GM18867 (cell line): Measurements from ENCODE around the gene POP4.
"Not testable (repeated sequence)": the region's sequence is repeated elsewhere in the genome, so short reads cannot be mapped to it uniquely, and the experiment has no call there.

Source experiments
- ATAC-seq: cut with Tn5 transposase; IDR thresholded peaks from one replicate; pipeline ENCODE4 v1.9.1; 2021; ENCODE audit warnings: mild to moderate bottlenecking, moderate library complexity; ENCODE audit not compliant: unreplicated experiment

The POP4 gene

DNA sequence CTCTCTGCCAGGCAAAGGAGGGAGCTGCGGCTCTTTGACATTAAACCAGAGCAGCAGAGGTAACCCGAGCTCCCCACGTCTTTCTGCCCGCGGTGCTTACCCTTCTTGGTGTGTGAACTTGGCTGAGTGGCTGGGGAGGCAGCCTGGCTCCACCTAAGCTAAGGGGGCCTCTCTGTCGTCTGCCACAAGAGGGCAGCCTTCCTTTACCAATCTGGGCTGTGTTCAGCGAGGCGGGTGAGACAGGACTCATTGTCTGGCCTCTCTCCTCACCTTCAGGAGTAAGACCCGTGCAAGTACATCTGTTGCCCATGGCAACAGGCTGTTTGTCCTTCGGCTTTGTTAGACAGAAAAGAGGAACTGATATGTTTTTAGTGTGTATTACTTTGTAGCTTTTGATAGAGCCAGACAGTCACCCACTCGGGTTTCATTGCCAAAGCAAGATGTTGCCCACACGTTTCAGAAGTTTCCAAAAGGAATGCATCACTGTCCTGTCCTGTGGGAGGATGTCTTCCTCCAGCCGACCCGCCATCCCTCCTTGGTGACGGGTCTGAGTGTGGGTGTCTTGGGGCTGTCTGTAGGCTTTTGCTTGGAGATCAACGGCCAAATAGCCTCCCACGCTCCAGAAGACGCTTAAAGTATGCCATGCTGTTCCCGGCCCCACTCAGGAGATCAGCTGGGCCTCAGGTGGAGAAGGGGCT, 4.6 kb downstream of the POP4 start:
- peak; percentile 76 for ATAC-seq

DNA sequence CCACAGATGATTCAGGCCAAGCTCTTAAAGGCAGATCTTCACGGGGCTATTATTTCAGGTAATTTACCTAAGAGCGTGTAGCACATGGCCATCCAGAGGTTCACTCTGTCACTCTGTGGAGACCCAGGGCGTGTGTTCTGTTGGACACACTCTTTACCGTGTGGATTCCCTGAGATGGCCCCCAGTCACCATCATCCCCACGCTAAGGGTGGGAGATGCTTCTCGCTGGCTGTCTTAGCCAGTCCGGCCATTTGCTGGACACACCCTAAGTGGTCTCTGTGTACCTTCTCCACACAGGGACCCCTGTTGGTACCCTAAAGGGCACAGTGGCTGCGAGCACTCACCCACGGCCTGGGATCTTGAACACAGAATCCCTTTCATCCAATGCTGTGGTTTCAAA, 6.0 kb downstream of the POP4 start:
- no peak for ATAC-seq

DNA sequence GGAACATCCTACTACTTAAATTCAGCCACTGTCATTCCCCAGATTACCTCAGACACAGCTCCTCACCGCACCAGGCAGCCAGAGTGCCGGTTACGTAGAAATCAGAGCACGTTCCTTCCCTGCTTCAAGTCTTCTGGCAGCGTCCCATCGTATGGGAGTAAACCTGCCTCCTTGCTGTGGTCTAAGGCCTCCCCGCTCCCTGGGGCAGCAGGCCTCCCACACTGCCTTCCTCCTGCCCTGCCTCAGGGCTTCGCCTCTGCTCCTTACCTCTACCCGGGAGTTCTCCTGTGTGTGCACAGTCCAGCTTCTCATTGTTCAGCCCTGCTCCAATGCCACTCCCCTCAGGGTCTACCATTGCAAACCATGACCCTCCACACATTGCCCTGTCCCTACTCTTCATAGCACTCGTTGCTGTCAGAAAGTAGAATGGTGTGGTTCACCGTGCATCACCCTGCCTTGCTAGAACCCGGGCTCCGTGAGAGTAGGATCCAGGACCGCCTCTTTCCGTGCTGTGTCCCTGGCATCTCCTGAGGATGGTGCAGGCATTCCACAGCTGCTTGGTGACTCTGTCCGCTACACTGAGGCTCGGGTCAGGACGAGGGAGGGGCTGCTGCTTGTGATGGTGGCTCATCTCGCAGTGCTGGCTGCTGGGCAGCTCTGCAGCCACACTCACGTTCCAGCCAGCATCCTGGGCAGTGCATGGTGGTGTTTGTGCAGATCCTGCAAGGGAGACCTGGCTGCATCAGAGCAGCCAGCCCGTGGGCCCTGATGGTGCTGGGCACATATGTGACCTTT, 6.9 kb downstream of the POP4 start:
- no peak for ATAC-seq

DNA sequence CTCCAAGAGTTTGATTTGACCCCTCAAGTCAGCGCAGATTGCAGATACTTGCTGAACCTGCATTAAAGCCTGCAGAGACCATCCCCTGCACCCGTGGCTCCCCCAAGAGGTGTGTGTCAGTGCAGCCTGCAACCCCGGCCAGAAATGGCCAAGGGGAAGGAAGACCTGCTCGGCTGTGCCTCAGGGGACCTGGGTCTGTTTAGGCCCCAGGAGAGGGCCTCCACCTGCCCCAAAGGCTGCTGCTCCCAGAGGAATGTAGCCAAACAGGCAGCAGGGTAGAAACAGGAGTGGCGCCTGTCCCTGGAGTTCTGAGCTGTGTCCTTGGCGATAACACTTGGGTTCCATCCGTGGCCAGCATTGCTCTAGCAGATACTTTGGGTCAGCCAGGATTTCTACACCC, 8.0 kb downstream of the POP4 start:
- no peak for ATAC-seq

DNA sequence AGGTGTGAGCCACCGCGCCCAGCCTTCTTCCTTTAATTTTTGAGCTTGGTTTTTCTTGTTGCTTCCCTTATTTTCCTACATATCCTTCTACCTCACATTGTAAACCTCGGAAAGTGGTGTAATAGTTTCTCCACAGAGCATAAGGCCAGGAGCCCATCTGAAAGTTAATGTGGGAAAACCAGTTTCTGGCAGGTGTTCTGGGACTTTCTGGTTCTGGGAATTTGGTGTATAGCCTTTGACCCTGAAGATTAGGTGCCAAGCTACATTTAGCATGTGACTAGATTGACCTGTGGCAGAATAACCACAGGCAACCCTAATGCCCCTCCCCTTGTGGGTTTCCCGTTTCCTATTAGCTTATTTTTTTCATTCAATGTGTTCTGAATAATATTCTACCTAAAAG, 8.7 kb downstream of the POP4 start:
- ATAC-seq: no peak

DNA sequence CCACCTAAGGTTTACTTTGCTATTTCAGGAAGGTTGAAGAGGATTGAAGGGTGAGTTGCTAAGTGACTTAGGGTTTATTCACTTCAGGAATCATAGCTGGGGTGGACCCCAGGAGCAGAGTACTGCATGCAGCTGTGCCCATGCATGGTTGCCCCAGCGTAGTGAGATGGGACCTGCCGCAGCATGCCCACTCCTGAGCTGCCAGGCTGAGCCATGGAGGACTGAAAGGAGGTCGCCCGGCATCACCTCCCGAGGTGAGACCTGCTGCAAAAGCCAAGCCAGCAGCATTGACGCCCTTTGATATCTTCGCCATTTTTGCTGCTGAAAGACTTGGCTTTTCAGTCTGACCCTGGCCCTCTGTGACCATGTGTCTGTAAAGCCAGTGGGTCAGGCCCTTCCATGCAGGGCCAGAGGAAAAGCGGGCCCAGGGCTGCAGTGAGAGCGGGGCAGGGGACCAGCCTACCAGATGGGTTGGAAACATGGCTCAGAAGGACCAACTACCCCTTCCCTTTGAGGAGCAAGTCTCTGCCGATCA, 9.9 kb downstream of the POP4 start:
- no peak for ATAC-seq

DNA sequence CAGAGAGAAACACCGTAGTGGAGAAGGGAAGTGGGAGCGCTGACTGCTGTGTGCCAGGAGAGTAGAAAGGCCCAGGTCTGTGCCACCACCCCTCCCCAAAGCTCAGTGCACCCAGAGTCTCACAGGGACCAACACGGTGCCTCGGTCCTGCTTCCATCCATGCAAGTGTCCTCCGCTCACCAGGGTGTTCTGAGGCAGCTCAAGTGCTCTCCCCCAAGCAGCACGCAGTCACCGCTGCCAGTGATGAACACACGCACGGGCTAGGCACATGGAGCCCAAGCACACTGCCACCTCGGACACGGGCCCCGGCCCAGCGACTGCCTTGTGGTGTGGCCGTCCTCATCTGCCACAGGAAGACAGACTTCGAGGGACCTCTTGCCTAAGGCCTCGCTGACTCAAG, 10.5 kb downstream of the POP4 start:
- ATAC-seq: no peak

DNA sequence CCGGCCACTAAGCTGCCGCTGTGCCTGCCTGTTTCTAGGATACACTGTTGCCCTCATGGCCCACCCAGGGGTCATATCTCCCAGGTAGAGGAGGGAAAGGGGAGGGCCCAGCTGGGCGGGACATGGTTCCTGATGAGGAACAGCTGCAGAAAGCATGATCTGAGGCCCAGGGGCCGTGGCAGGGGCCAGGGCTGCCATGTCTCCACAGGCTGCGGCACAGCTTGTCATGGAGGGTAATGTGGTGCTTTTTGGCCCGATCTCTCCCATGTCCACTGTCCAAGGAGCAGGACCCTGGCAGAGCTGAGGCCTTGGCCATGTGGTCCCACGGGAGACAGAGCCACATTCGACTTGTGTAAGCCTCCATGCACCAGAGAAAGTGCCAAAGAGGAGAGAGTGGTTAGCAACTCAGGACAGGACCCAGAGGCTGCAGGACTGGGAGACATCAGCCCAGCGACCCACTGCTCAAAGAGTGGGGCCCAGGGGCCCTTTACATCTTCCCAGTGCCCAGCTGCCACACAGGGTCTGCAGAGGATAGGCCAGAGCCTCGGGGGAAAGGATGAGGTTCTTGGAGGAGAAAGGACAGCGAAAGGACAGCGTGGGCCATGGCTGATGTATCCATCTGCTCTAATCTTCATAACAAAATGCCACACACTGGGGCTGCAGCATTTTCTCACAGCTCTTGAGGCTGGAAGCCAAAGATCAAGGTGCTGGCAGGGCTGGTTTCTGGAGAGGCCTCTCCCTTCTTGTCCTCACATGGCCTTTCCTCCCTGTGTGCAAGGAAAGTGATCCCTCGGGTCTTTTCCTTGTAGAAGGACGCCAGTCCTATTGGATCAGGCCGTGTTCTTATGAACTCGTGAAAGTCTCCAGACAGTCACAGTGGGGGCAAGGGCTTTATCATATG, 11.5 kb downstream of the POP4 start:
- no peak for ATAC-seq

DNA sequence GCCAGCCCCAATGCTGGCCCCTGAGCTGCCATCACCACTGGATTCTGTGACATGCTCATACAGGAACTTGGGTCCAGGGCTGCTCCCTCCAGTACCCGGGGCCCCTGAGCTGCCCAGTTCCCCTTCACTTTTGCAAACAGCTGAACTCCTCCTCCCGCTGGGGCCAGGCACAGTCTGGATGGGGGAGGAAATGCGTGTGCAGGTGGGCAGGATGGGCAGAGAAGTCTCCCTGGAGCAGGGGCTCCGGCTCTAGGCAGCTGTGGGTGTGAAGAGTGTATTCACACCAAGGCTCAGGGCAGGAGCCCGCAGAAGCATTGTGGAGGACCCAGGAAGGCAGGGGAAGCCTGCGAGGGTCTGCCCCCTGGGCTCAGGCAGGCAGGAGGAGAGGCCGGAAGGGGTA, 12.4 kb downstream of the POP4 start:
- no peak for ATAC-seq

DNA sequence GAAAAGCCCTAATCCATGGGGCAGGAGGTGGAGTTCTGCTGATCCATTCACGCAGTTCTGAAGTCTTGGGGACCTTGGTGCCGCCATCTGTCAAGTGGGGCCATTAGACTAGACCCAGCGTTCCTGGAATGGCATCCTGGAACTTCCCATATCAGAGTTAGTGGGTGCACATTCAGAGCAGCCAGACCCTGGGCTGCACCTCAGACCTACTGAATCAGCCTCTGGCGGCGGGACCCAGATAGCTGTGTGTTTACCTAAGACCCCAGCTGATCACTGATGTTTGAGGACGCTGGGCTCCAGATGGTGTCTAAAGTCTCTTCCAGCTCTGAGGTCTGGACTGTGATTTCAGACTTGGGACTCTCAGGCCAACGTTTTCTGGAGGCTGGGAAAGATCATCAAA, 12.8 kb downstream of the POP4 start:
- no peak for ATAC-seq

DNA sequence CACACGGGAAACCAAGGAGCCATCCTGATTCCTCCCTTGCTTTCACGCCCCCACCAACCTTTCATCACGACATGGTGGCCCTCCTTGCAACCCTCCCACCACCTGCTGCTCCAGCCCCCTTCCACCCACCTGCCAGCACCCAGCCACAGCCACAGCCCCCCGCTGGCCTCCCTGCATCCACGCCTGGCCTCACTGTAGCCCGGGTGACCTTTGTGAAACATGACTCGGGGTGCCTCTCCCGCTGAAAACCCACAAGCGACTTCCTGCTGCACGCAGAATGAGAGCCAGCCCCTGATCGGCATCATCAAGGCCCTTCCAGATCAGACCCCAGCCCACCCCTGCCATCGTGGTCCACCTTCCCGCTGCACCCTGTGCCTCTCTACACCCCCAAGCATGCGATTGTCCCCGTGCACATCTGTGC, 14.9 kb downstream of the POP4 start:
- no peak for ATAC-seq

DNA sequence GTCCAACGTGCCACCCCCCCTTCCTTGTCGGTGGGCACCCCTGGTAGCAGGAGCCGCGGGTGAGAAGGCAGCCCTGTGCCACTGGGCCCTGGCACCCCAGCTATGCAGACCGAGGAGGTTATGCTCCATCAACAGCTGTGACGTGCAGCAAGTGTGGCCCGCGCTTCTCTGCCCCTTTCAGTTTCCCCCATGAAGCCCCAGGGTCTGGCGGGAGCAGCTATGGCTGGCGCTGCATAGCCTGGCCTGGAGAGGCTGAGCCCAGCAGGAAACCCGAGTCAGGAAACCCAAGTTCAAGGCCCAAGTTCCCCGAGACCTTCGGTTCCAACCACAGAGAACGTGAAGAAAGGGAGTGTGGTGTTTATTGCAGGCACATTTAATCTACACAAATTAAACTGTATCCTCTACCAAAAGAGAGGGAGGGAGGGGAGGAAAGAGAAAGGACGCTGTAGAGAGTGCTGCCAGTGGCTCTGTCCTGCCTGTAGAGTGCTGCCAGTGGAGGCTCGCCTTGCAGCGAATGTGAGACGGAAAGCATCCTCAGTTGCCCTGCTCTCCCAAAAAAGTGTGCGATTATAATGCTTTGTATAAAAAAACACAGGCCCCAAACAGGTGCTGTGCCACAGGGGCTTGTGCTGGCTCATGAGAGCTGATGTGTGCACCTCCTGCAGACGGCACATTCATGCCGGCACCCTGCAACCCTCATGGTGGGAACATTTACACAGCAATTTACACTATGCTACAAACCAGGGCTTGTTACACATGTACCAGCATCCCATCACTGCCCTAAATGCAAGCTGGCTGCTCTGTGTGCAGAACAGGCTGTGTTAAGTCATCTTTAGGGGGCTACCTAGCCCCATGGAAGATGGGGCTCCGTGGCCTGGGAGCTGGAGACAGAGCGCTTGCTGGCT, 16.3 kb downstream of the POP4 start:
- peak; percentile 58 for ATAC-seq

DNA sequence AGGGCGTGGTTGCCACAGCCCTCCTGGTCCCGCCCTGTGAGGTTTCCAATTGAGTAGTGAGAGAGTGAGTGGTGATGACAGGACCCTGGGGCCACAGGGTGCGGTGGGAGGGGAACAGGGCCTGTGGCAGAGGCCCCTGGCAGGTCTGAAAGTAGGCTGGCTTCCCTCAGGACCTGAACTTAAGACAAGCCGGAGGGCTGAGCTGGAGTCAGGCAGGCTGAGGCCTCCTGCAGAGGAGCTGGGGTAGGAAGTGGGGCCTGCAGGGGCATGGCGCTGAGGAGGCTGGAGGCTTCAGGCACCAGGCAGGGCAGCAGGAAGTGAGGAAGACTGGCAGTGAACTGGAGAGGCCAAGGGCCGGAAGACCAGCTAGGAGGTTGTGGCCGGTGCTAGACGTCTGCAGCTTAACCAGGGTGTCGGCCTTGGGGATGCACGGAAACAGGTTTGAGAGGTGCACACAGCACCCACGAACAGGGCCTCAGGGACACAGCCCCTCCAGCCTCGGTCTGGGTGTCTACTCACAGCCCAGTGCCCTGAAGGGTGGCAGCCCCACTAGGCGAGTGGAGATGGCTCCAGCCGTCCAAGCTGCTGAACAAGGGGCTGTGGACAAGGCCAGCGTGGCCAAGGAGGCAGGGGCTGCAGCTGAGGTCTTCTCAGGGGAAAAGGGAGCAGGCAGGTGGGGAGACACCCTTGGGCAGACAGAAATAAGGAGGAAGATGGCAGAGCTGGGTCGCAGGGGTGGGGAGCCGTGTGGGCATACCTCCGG, 17.8 kb downstream of the POP4 start:
- ATAC-seq: peak; percentile 77

DNA sequence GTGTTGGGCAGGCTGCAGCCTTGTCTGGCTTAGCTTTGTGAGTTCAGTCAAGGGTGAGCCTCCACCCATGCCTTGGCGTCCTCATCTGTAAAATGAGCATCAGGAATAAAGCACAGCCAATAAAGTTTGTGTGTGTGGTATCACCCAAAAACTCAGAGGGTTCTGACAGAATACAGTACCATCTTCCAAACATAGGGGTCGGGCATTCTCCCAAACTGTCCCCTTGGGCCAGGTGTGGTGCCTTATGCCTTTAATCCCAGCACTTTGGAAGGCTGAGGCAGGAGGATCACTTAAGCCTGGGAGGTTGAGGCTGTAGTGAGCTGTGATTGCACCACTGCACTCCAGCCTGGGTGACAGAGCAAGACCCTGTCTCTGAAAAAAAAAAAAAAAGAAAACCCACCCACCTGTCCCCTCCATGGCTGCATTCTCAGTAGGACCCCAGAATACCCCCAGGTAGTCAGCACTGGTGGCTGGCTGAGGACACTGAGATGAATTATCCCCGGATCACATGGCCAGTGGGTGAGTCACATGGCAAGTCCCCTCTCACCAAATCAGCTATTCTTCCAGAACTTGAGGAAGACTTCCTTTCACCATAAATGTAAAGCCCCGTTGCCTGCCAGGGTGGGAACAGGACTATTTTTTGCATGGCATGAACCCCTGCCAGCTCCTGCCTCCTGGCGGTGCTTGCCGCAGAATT, 18.6 kb downstream of the POP4 start:
- no peak for ATAC-seq

DNA sequence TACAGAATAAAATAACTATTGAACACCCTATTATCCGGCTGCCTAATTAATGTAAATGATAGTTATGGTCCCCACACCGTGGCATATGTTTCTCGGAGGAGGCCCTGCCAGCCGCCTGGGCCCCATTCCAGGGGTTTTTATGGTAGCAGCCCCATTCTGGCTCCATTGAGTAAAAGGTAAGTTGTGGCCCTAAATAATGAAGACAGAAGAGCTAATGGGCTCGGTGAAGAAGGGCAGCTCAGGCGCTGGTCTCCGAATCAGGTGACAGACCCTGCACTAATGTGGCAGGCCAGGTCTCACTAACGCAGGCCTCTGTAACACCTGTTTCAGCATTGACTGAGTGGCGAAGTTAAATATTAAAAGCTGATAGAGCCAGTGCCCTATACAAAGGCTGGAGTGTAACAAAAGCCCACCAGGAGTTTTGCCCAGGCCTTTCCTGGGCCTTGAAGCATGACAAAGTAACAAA, 19.1 kb downstream of the POP4 start:
- ATAC-seq: no peak

DNA sequence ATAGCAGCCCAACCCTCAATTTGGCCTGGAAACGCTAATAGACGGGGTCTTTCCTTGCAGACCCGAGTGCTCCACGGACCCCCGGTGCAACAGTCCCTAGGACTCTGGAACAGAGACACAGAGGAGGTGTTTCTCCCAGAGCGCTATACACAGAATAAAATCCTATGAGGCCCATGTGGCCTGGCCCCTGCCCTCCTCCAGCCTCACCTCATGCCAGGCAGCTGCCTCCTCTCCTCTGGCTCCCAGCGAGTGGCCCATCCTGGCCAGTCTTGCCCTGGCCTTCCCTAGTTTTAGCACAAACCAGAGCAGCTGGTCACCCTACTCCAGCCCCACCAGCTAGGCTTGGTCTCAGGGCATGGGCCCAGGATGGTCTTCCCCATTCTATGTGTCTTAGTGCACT, 20.3 kb downstream of the POP4 start:
- no peak for ATAC-seq

DNA sequence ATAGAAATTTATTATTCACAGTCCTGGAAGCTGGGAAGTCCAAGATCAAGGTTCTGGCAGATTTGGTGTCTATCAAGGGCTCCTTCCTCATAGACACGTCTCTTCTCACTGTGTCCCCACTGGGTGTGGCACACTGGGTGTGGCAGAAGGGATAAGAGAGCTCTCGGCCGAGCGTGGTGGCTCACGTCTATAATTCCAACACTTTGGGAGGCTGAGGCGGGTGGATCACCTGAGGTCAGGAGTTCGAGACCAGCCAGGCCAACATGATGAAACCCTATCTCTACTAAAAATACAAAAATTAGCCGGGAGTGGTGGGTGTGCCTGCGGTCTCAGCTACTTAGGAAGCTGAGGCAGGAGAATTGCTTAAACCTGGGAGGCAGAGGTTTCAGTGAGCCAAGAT, 20.7 kb downstream of the POP4 start:
- ATAC-seq: not testable (repeated sequence)

DNA sequence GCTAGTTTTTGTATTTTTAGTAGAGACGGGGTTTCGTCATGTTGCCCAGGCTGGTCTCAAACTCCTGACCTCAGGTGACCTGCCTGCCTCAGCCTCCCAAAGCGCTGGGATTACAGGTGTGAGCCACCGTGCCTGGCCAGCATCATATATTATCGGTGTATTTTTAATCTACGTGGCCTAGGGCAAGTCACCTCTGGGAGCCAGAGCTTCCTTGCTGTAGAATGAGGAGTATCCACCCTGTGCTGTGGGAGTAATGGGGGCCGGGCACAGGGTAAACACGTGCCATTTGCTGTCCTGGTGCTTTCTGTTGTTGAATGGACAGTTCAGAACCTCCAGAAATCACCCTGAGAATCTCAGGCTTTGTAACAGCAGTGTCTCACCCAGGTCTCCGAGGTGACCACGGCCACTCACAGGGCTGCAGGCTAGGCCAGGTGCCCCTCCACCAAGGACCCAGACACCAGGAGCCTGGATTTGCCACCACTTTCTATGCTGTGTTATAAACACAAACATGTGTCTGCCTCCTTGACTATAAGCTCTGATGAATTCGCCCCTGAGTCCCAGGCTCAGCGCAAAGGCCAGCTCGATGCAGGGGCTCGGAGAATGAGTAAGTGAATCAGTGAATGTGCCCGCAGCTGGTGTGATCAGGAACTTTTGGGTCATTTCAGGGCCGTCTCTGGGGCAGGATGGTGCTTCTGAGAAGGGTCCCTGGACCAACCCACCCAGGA, 22.7 kb downstream of the POP4 start:
- ATAC-seq: no peak
